NT2/D1 (cell line): Measurements from ENCODE around the gene HIRA.

Source experiments
- YY1 ChIP-seq: IDR thresholded peaks from 2 replicates; pipeline ENCODE4 v1.6.1; 2011; ENCODE audit not compliant: insufficient read length, insufficient read depth
- ZNF274 ChIP-seq: IDR thresholded peaks from 2 replicates; pipeline ENCODE4 v1.6.1; 2011; ENCODE audit warnings: mild to moderate bottlenecking, low read depth, low read length

GRCh38 chr22:19285831-19286230 is 145.7 kb downstream of the HIRA start:
- TF ChIP-seq YY1 (no peak), ZNF274 (no peak)
